ENCODE results near the gene DOCK3. TPM values are rescaled to one million over a fixed set of nuclear protein-coding genes. Genes with fewer than 3 reads are reported as not detected.

DOCK3 gene
- total RNA-seq, 1 experiment from 2014 or later = 8.3 TPM

GRCh38 chr3:50749822-50750221 lies 75.1 kb downstream of the DOCK3 start:
- no peak overlapping the region for H3T11ph ChIP-seq (ENCODE audit: low read length)
- H2BK5ac ChIP-seq (ENCODE audit: insufficient read length, low read length) = no peak overlapping the region
- no peak overlapping the region for H3K56ac ChIP-seq (ENCODE audit: insufficient read length, low read depth, low read length)
- H2BK20ac ChIP-seq (ENCODE audit: low read depth, low read length, poor library complexity, severe bottlenecking) = no peak overlapping the region
- DNase-seq = no peak
- H3K36me3 Mint-ChIP-seq (ENCODE audit: insufficient read depth in 1 of 3, low read depth in 3 of 3) = peaks cover 0 to 3% (median 0%) of the 10 kb centered on the region in 3 experiments; a peak in 2 of 7 replicates
- peaks cover 0 to 3% of the 10 kb centered on the region in 2 experiments; a peak in 2 of 5 replicates for H3K9me3 Mint-ChIP-seq
- H3K18ac ChIP-seq (ENCODE audit: insufficient read length, low read depth, low read length) = no peak overlapping the region
- no peak overlapping the region for H2BK15ac ChIP-seq (ENCODE audit: low read depth, low read length)
- no peaks in the 10 kb centered on the region for H3K27me3 Mint-ChIP-seq (ENCODE audit: low read depth)
- no peaks in the 10 kb centered on the region for H3K27me3 ChIP-seq (ENCODE audit: insufficient read depth, low read length)
- peak overlapping the region in 1 of 3 experiments; percentile 49; a peak in 3 of 7 replicates for H3K27ac Mint-ChIP-seq
- H3K4me2 ChIP-seq (ENCODE audit: insufficient read depth, insufficient read length, low read length) = no peak overlapping the region
- H2AFZ ChIP-seq (ENCODE audit: low read length) = no peak overlapping the region
- no peaks in the 10 kb centered on the region for H3K4me1 ChIP-seq (ENCODE audit: insufficient read depth, low read length)
- no peak overlapping the region for H3K4me3 Mint-ChIP-seq
- no peak overlapping the region for H2AK5ac ChIP-seq (ENCODE audit: insufficient read length, low read length)
- H3K27ac ChIP-seq (ENCODE audit: insufficient read length, low read depth, low read length) = no peak overlapping the region
- H3K9me3 ChIP-seq (ENCODE audit: control insufficient read depth, low read depth, low read length) = no peaks in the 10 kb centered on the region
- no peak overlapping the region for H4K91ac ChIP-seq (ENCODE audit: insufficient read length, low read depth, low read length)
- no peaks in the 10 kb centered on the region for H4K20me1 ChIP-seq (ENCODE audit: control insufficient read depth, insufficient read depth, insufficient read length)
- H4K5ac ChIP-seq (ENCODE audit: insufficient read length, low read depth, low read length) = no peak overlapping the region
- peaks cover 20 to 21% of the 10 kb centered on the region in 2 experiments for H3K4me1 Mint-ChIP-seq
- H2BK12ac ChIP-seq (ENCODE audit: insufficient read length, low read depth, low read length) = no peak overlapping the region
- H3K23ac ChIP-seq (ENCODE audit: insufficient read length, low read depth, low read length) = no peak overlapping the region
- no peak overlapping the region for H3K14ac ChIP-seq (ENCODE audit: insufficient read depth, low read length)
- no CpG with 5 or more reads among the region's 5 CpGs for WGBS (ENCODE audit: extremely low coverage, insufficient read length, low lambda C conversion rate)
- no peak overlapping the region for H3K9ac ChIP-seq (ENCODE audit: extremely low read depth, insufficient read length, low read length)
- no peak for TF ChIP-seq CTCF (conservative IDR thresholded peaks at IDR 0.05)
- H3K79me1 ChIP-seq (ENCODE audit: insufficient read depth, low read depth, low read length, poor library complexity, severe bottlenecking) = no peaks in the 10 kb centered on the region
- H3K4ac ChIP-seq (ENCODE audit: low read depth, low read length) = no peak overlapping the region
- H3K23me2 ChIP-seq (ENCODE audit: insufficient read length, low read depth, low read length, poor library complexity, severe bottlenecking) = no peaks in the 10 kb centered on the region
- 0 out of 2 replicates have a peak, but pooled peaks cover 1% of the 10 kb centered on the region for H3K79me2 ChIP-seq (ENCODE audit: insufficient read depth, low read length)
- no peak overlapping the region for H2BK120ac ChIP-seq (ENCODE audit: low read depth, low read length, poor library complexity, severe bottlenecking)
- H4K8ac ChIP-seq (replicated peaks; ENCODE audit: insufficient read length, low read depth, low read length) = no peak overlapping the region

Data from H9 (cell line).